HT-29 (cell line): ENCODE results near the gene LGI4. TPM values are rescaled to one million over a fixed set of nuclear protein-coding genes. Genes with fewer than 3 reads are reported as not detected.

Experiments used
- DNase-seq: peaks from one replicate; pipeline ENCODE4 v3.0.0-alpha.2; 2015; ENCODE audit warnings: low spot score
- total RNA-seq: library from RNA; depleted of rRNA; stranded (reverse); fragments of >200 nt; shearing (Covaris generic); gene quantifications from 2 replicates; pipeline ENCODE4 v1.2.3, GENCODE V29; 2014

LGI4 gene
- total RNA-seq, 1 experiment from 2014 or later, result not detected

GRCh38 chr19:35124098-35125060 lies 10.5 kb downstream of the LGI4 start:
- peak; percentile 96 for DNase-seq

- no peak for DNase-seq
Observed at GRCh38 chr19:35123573-35123972, 11.3 kb downstream of the LGI4 start.

- DNase-seq, result no peak
Observed at GRCh38 chr19:35122687-35123551, 11.9 kb downstream of the LGI4 start.

- DNase-seq, result peak; percentile 35
Observed at GRCh38 chr19:35120898-35121297, 14.0 kb downstream of the LGI4 start.

GRCh38 chr19:35120492-35120891 lies 14.4 kb downstream of the LGI4 start:
- no peak for DNase-seq

- DNase-seq, result no peak
Observed at GRCh38 chr19:35119578-35120155, 15.2 kb downstream of the LGI4 start.

- DNase-seq, result no peak
Observed at GRCh38 chr19:35119091-35119490, 15.8 kb downstream of the LGI4 start.

- no peak for DNase-seq
Observed at GRCh38 chr19:35118268-35119020, 16.4 kb downstream of the LGI4 start.

- no peak for DNase-seq
Observed at GRCh38 chr19:35117799-35118198, 17.1 kb downstream of the LGI4 start.

- no peak for DNase-seq
Observed at GRCh38 chr19:35117116-35117515, 17.7 kb downstream of the LGI4 start.

- peak; percentile 41 for DNase-seq
Observed at GRCh38 chr19:35116072-35116801, 18.6 kb downstream of the LGI4 start.

GRCh38 chr19:35115177-35115951 lies 19.5 kb downstream of the LGI4 start, which contains the start of gene FXYD3:
TSS of gene FXYD3 (plus strand) at chr19:35115823. CDS start at chr19:35119377, 3,554 bp downstream.
- DNase-seq, result no peak

- peak; percentile 74 for DNase-seq
Observed at GRCh38 chr19:35114353-35115176, 20.3 kb downstream of the LGI4 start.

- no peak for DNase-seq
Observed at GRCh38 chr19:35112995-35113688, 21.7 kb downstream of the LGI4 start.

GRCh38 chr19:35110974-35111373 lies 23.9 kb downstream of the LGI4 start:
- no peak for DNase-seq

- DNase-seq, result no peak
Observed at GRCh38 chr19:35109395-35110112, 25.3 kb downstream of the LGI4 start.

- DNase-seq, result no peak
Observed at GRCh38 chr19:35108730-35109129, 26.1 kb downstream of the LGI4 start.
